HL-60 (cell line): Measurements from ENCODE around the gene SLC34A1.

Source experiments
- CTCF ChIP-seq: IDR thresholded peaks from one replicate; pipeline ENCODE4 v1.5.1; 2011; ENCODE audit warnings: low read length, control low read depth, inconsistent platforms; ENCODE audit not compliant: insufficient read depth
- GABPA ChIP-seq: IDR thresholded peaks from 2 replicates; pipeline ENCODE4 v1.6.1; 2012; ENCODE audit warnings: low read depth
- POLR2AphosphoS5 ChIP-seq: IDR thresholded peaks from 2 replicates; pipeline ENCODE4 v1.6.1; 2012; ENCODE audit warnings: low read depth
- REST ChIP-seq: IDR thresholded peaks from 2 replicates; pipeline ENCODE4 v1.6.1; 2012; ENCODE audit warnings: low read depth; ENCODE audit not compliant: insufficient replicate concordance
- SPI1 ChIP-seq: IDR thresholded peaks from 2 replicates; pipeline ENCODE4 v1.6.1; 2012; ENCODE audit warnings: low read depth, mild to moderate bottlenecking, borderline replicate concordance

- TF ChIP-seq CTCF (no peak), POLR2AphosphoS5 (no peak), REST (no peak), SPI1 (peak; percentile 39; the same call in 1 of the 2 replicates), GABPA (no peak)
Observed at GRCh38 chr5:177361418-177362291, 22.6 kb upstream of the SLC34A1 start.
